NCI-H345 treated with DMSO at 0.1 percent for 48 hours (cell line): ENCODE results near the gene PROX1.

ENCODE experiments used
- DNase-seq: peaks from one replicate; lab custom pipeline; 2025; ENCODE audit not compliant: unreplicated experiment; lab: John Stamatoyannopoulos, UW

Gene PROX1

GRCh38 chr1:213979751-213980586 lies 7.8 kb upstream of the PROX1 start:
- no peak for DNase-seq

GRCh38 chr1:213980906-213981305 lies 6.9 kb upstream of the PROX1 start:
- no peak for DNase-seq

- no peak for DNase-seq
Measured at GRCh38 chr1:213982289-213982671, 5.5 kb upstream of the PROX1 start.

GRCh38 chr1:213982672-213983492 lies 4.9 kb upstream of the PROX1 start:
- peak; percentile 53 for DNase-seq

- peak; percentile 81 for DNase-seq
Measured at GRCh38 chr1:213983493-213984386, 4.0 kb upstream of the PROX1 start.

- peak; percentile 91 for DNase-seq
Measured at GRCh38 chr1:213984387-213985208, 3.2 kb upstream of the PROX1 start.

GRCh38 chr1:213985209-213986019 lies 2.4 kb upstream of the PROX1 start:
- no peak for DNase-seq

- no peak for DNase-seq
Measured at GRCh38 chr1:213986020-213986924, 1.5 kb upstream of the PROX1 start.

- DNase-seq, result no peak
Measured at GRCh38 chr1:213986925-213987250, 885 bp upstream of the PROX1 start.

GRCh38 chr1:213987422-213987926 lies 299 bp upstream of the PROX1 start:
- no peak for DNase-seq

- DNase-seq, result peak; percentile 51
Measured at GRCh38 chr1:213988507-213989001, 781 bp downstream of the PROX1 start.

GRCh38 chr1:213989002-213989855 lies 1.5 kb downstream of the PROX1 start:
- DNase-seq, result peak; percentile 49

- peak; percentile 32 for DNase-seq
Measured at GRCh38 chr1:213993929-213994328, 6.2 kb downstream of the PROX1 start.

GRCh38 chr1:213994888-213995287 lies 7.1 kb downstream of the PROX1 start:
- DNase-seq, result peak; percentile 22

- DNase-seq, result no peak
Measured at GRCh38 chr1:213995603-213996002, 7.8 kb downstream of the PROX1 start.

- DNase-seq, result no peak
Measured at GRCh38 chr1:213996320-213997037, 8.7 kb downstream of the PROX1 start.
